ENCODE measurements around the gene ACOT9. TPM values are rescaled to one million over a fixed set of nuclear protein-coding genes. Genes with fewer than 3 reads are reported as not detected.
A peak's percentile ranks its signal among the peaks of the same experiment; 100 is the strongest.
"Not testable (repeated sequence)": the region's sequence is repeated elsewhere in the genome, so short reads cannot be mapped to it uniquely, and the experiment has no call there.

ACOT9 gene
- total and polyA plus RNA-seq, 9 donors: 43.5 to 59.1 (median 51.3) TPM

GRCh38 chrX:23784470-23785331 is 41.6 kb upstream of the ACOT9 start:
- Histone ChIP-seq H3K36me3 (ENCODE audit: control insufficient read depth, insufficient read depth, low read length) (no peaks in the 10 kb centered on the region), H3K27ac (ENCODE audit: low read length) (peak overlapping the region; percentile 90), H3K27me3 (ENCODE audit: control insufficient read depth, insufficient read depth, low read length) (peaks cover 8% of the 10 kb centered on the region), H3K4me3 (ENCODE audit: low read length) (peak overlapping the region; percentile 75), H3K9me3 (replicated peaks; ENCODE audit: control insufficient read depth, low read depth, low read length) (no peaks in the 10 kb centered on the region), H3K4me1 (ENCODE audit: control insufficient read depth, insufficient read depth, low read length) (peaks cover 3% of the 10 kb centered on the region)
- 59% methylated on average over 3 of the region's 8 CpGs for WGBS (ENCODE audit: insufficient coverage)
- peak; percentile 40 for DNase-seq

DNA sequence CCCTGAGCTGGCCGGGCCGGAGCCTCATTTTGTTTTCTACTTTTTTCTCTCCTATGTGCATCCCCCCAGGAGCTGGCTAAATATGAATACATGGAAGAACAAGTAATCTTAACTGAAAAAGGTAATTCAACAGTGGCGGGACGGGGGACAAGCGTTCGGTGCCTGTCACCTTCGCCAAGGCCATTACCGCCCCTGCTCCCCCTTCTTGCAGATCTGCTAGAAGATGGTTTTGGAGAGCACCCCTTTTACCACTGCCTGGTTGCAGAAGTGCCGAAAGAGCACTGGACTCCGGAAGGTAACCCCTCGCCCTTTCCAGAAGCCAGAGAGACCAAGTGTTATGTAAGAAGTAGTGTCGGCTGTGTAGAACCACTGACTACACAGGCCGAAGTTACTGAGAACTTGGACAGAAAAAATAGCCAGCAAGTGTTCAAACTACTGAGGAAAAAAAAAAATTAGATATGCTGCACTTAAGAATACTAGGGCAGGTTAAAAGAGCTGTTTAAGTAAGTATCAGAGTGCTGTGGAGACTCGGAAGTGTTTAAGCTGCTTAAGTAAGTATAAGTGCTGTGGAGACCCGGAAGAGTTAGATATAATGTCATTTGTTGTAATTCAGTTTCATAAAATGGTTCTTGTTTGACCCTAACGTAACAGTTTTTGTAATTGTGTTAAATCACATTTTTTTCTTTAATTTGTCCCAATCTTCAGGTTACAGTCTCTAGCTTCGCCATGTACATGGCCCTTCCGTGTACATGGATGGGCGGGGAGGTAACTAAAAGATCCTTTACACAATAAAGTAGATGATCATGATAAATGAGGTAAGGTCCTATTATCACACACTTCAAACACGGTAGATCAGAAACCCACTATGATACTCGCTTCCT is 40.8 kb upstream of the ACOT9 start:
- no peak for DNase-seq
- 36% methylated on average over 7 of the region's 21 CpGs for WGBS (ENCODE audit: insufficient coverage)
- no peaks in the 10 kb centered on the region for H3K36me3 ChIP-seq (ENCODE audit: control insufficient read depth, insufficient read depth, low read length)
- H3K4me3 ChIP-seq (ENCODE audit: low read length): peak overlapping the region; percentile 75
- H3K4me1 ChIP-seq (ENCODE audit: control insufficient read depth, insufficient read depth, low read length): peaks cover 3% of the 10 kb centered on the region
- H3K27me3 ChIP-seq (ENCODE audit: control insufficient read depth, insufficient read depth, low read length): peaks cover 6% of the 10 kb centered on the region
- H3K27ac ChIP-seq (ENCODE audit: low read length): peak overlapping the region; percentile 90
- no peaks in the 10 kb centered on the region for H3K9me3 ChIP-seq (replicated peaks; ENCODE audit: control insufficient read depth, low read depth, low read length)

GRCh38 chrX:23782863-23783588 is 40.0 kb upstream of the ACOT9 start, which contains the start of gene SAT1:
Gene SAT1 (plus strand): TSS chrX:23783173. CDS start chrX:23783352, 179 bp downstream.
- Histone ChIP-seq H3K4me3 (ENCODE audit: low read length) (peak within 1 kb of the TSS; percentile 75), H3K9me3 (replicated peaks; ENCODE audit: control insufficient read depth, low read depth, low read length) (no peaks in the 10 kb centered on the region), H3K27ac (ENCODE audit: low read length) (peak within 1 kb of the TSS; percentile 90), H3K36me3 (ENCODE audit: control insufficient read depth, insufficient read depth, low read length) (no peaks in the 10 kb centered on the region), H3K4me1 (ENCODE audit: control insufficient read depth, insufficient read depth, low read length) (peaks cover 3% of the 10 kb centered on the region), H3K27me3 (ENCODE audit: control insufficient read depth, insufficient read depth, low read length) (peaks cover 6% of the 10 kb centered on the region)
- DNase-seq: peak; percentile 98
- 23% methylated on average over 41 of the region's 58 CpGs for WGBS (ENCODE audit: insufficient coverage)

DNA sequence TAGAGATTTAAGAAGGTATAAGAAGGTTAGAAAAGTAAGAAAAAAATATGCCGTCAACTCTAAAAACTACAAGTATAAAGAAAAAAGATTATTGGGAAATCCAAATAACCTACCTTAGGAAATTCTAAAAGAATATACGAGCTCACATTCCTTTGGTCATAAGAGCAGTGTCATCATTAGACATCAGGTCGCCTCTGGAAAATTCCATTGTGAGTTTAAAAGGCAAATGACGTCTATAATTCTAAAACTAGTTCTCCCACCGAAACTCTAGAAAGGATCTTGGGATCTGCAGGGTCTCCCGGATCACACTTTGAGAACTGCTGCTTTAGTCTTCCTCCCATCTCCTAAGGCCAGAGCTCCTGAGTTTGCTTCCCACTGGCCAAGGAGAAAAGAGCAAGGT is 39.4 kb upstream of the ACOT9 start:
- Histone ChIP-seq H3K9me3 (replicated peaks; ENCODE audit: control insufficient read depth, low read depth, low read length) (no peaks in the 10 kb centered on the region), H3K4me1 (ENCODE audit: control insufficient read depth, insufficient read depth, low read length) (peaks cover 3% of the 10 kb centered on the region), H3K36me3 (ENCODE audit: control insufficient read depth, insufficient read depth, low read length) (no peaks in the 10 kb centered on the region), H3K27ac (ENCODE audit: low read length) (peak overlapping the region; percentile 35), H3K27me3 (ENCODE audit: control insufficient read depth, insufficient read depth, low read length) (peaks cover 6% of the 10 kb centered on the region), H3K4me3 (ENCODE audit: low read length) (peak overlapping the region; percentile 19)
- WGBS (ENCODE audit: insufficient coverage): 0% methylated on average over 1 of the region's 6 CpGs
- no peak for DNase-seq

- DNase-seq: no peak
- Histone ChIP-seq H3K36me3 (ENCODE audit: control insufficient read depth, insufficient read depth, low read length) (no peaks in the 10 kb centered on the region), H3K4me1 (ENCODE audit: control insufficient read depth, insufficient read depth, low read length) (peaks cover 3% of the 10 kb centered on the region), H3K27ac (ENCODE audit: low read length) (no peak overlapping the region), H3K4me3 (ENCODE audit: low read length) (no peak overlapping the region), H3K27me3 (ENCODE audit: control insufficient read depth, insufficient read depth, low read length) (peaks cover 6% of the 10 kb centered on the region), H3K9me3 (replicated peaks; ENCODE audit: control insufficient read depth, low read depth, low read length) (no peaks in the 10 kb centered on the region)
- 76% methylated on average over 3 of the region's 4 CpGs for WGBS (ENCODE audit: insufficient coverage)
These were observed 35.9 kb upstream of the ACOT9 start for GRCh38 chrX:23779025-23779424.

- H3K27me3 ChIP-seq (ENCODE audit: control insufficient read depth, insufficient read depth, low read length): no peaks in the 10 kb centered on the region
- WGBS (ENCODE audit: insufficient coverage): no CpG with 5 or more reads among the region's 3 CpGs
- H3K4me1 ChIP-seq (ENCODE audit: control insufficient read depth, insufficient read depth, low read length): no peaks in the 10 kb centered on the region
- H3K9me3 ChIP-seq (replicated peaks; ENCODE audit: control insufficient read depth, low read depth, low read length): no peaks in the 10 kb centered on the region
- H3K27ac ChIP-seq (ENCODE audit: low read length): no peak overlapping the region
- H3K4me3 ChIP-seq (ENCODE audit: low read length): no peak overlapping the region
- no peaks in the 10 kb centered on the region for H3K36me3 ChIP-seq (ENCODE audit: control insufficient read depth, insufficient read depth, low read length)
- no peak for DNase-seq
These were observed 33.3 kb upstream of the ACOT9 start for GRCh38 chrX:23776363-23776762.

- Histone ChIP-seq H3K4me1 (ENCODE audit: control insufficient read depth, insufficient read depth, low read length) (no peaks in the 10 kb centered on the region), H3K36me3 (ENCODE audit: control insufficient read depth, insufficient read depth, low read length) (no peaks in the 10 kb centered on the region), H3K4me3 (ENCODE audit: low read length) (no peak overlapping the region), H3K27ac (ENCODE audit: low read length) (peak overlapping the region; percentile 38), H3K27me3 (ENCODE audit: control insufficient read depth, insufficient read depth, low read length) (no peaks in the 10 kb centered on the region), H3K9me3 (replicated peaks; ENCODE audit: control insufficient read depth, low read depth, low read length) (no peaks in the 10 kb centered on the region)
- no CpG with 5 or more reads among the region's 3 CpGs for WGBS (ENCODE audit: insufficient coverage)
- DNase-seq: peak; percentile 51
These were observed 30.6 kb upstream of the ACOT9 start for GRCh38 chrX:23773601-23774175.

GRCh38 chrX:23771086-23771485 is 28.0 kb upstream of the ACOT9 start:
- not testable (repeated sequence) for H3K27ac ChIP-seq (ENCODE audit: low read length); H3K4me1 ChIP-seq (ENCODE audit: control insufficient read depth, insufficient read depth, low read length); H3K36me3 ChIP-seq (ENCODE audit: control insufficient read depth, insufficient read depth, low read length); H3K4me3 ChIP-seq (ENCODE audit: low read length); H3K27me3 ChIP-seq (ENCODE audit: control insufficient read depth, insufficient read depth, low read length); DNase-seq; H3K9me3 ChIP-seq (replicated peaks; ENCODE audit: control insufficient read depth, low read depth, low read length)
- whole genome bisulfite sequencing (ENCODE audit: insufficient coverage): 88% methylated on average over 4 of the region's 7 CpGs

DNA sequence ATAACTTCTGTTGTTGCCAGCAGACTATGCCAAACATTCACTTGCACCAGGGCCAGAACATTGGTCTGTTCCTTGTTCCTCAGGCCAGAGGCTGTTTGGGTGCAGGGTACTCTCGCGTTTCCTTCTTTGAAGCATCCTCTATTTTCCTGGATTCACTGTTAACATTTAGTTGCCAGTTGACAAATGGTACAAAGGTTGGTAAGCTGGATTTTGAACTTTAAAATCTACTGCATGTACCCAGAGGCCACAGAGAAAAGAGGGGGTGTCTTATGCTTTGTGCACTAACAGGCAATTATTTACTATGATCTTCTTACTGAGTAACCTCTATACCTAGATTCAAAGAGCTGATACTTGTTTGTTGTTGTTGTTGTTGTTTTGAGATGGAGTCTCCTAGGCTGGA is 27.1 kb upstream of the ACOT9 start:
- H3K4me3 ChIP-seq (ENCODE audit: low read length): no peak overlapping the region
- H3K4me1 ChIP-seq (ENCODE audit: control insufficient read depth, insufficient read depth, low read length): no peaks in the 10 kb centered on the region
- no peak overlapping the region for H3K27ac ChIP-seq (ENCODE audit: low read length)
- DNase-seq: no peak
- no CpG with 5 or more reads among the region's 2 CpGs for WGBS (ENCODE audit: insufficient coverage)
- peaks cover 2% of the 10 kb centered on the region for H3K27me3 ChIP-seq (ENCODE audit: control insufficient read depth, insufficient read depth, low read length)
- no peaks in the 10 kb centered on the region for H3K9me3 ChIP-seq (replicated peaks; ENCODE audit: control insufficient read depth, low read depth, low read length)
- H3K36me3 ChIP-seq (ENCODE audit: control insufficient read depth, insufficient read depth, low read length): no peaks in the 10 kb centered on the region

Measured in muscle of leg (tissue), 11 donors.